Right cardiac atrium (tissue), 5 donors: ENCODE results near the gene MTX1. TPM values are rescaled to one million over a fixed set of nuclear protein-coding genes. Genes with fewer than 3 reads are reported as not detected.

Experiments
- ATAC-seq, 2 donors: fragments of 200-7000 bp; cut with Tn5 transposase; one replicate each; pipeline versions ENCODE4 v1.8.0 to v1.9.1; 2020; ENCODE audit warnings: moderate library complexity in 2 of 2, mild to moderate bottlenecking in 1 of 2
- DNase-seq, 3 donors: peaks; one replicate each; pipeline ENCODE4 v3.0.0-alpha.2; 2020
- H3K27ac ChIP-seq: one replicate; pipeline ENCODE4 v1.5.1; 2013; ENCODE audit warnings: mild to moderate bottlenecking, low read length, control low read depth, moderate library complexity
- H3K27me3 ChIP-seq: one replicate; pipeline ENCODE4 v1.6.1; 2013; ENCODE audit not compliant: control insufficient read depth, insufficient read depth
- H3K4me1 ChIP-seq: one replicate; pipeline ENCODE4 v1.6.1; 2013; ENCODE audit warnings: low read length; ENCODE audit not compliant: control insufficient read depth, insufficient read depth
- H3K4me3 ChIP-seq: one replicate; pipeline ENCODE4 v1.5.1; 2013; ENCODE audit warnings: low read length, control low read depth
- H3K9me3 ChIP-seq: one replicate; pipeline ENCODE4 v1.6.1; 2013; ENCODE audit warnings: low read length; ENCODE audit not compliant: control insufficient read depth
- WGBS: extraction: QIAGEN DNeasy Blood & Tissue Kit; methylation state at CpG from one replicate; pipeline ENCODE4 v1.1.7; 2013; 5-methylcytosine and 5-hydroxymethylcytosine counted together
- intact Hi-C, 4 donors: fragments of 100-400 bp; cut with DNase I; formaldehyde crosslinking; loops; one replicate each; pipeline versions ENCODE4 v1.11.0 to v1.14.0; 2022 to 2023
- polyA plus RNA-seq: library from polyadenylated mRNA; stranded (reverse); fragments of 200-250 nt; gene quantifications from one replicate; pipeline ENCODE4 v1.2.3, GENCODE V29; 2013
- total RNA-seq, 4 donors: library from RNA; stranded (reverse); fragmentation: NEBNext Ultra II Directional; extraction: Animal tissue kit (Norgen Biotek cat#: 25700); gene quantifications; one replicate each; pipeline ENCODE4 v1.2.1, GENCODE V29; 2021
- donor health status: healthy with polysubstance abuse.
- donor health status: DM: no; HTN: yes; CAD: no.
- donor health status: DM: no; HTN: no; CAD: no.
- donor health status: DM: no; HTN: yes; CAD: no; lungs with severe emphysema.
- donor health status: DM: yes; HTN: yes; CAD: no.

The MTX1 gene
- total and polyA plus RNA-seq, 5 donors = 20.1 to 31.9 (median 21.2) TPM

DNA sequence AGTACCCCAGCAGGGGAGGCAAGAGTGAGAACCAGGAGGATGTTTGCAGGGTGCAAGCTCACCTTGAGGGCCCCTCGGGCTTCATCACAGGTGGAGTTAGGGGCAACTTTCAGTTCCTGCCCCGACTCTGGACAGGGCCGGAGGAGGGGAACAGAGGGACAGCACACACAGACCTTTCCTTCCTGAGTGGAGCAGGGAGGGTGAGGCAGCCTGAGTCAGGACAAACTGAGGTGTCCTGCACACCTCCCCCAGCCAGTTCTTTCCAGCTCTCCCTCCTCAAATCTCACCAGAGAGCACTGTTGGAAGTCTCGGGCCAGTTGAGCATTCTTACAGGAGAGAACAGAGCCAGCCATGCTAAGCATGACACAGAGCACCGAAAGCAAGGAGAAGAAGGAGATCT lies 45.3 kb downstream of the MTX1 start:
- no peak for ATAC-seq
- Histone ChIP-seq H3K27ac (no peak overlapping the region), H3K9me3 (no peaks in the 10 kb centered on the region), H3K4me3 (no peak overlapping the region), H3K4me1 (peaks cover 9% of the 10 kb centered on the region), H3K27me3 (no peaks in the 10 kb centered on the region)
- 60% methylated on average over 5 of the region's 5 CpGs for WGBS
- no peak for DNase-seq
- intact Hi-C loops = loop anchor here in 2 of 4 donors (5.0 to 10.0 kb wide), 3 partner anchors 69 to 341 kb away; partner anchors contain the start of gene RUSC1 (in 2 of the 2)

DNA sequence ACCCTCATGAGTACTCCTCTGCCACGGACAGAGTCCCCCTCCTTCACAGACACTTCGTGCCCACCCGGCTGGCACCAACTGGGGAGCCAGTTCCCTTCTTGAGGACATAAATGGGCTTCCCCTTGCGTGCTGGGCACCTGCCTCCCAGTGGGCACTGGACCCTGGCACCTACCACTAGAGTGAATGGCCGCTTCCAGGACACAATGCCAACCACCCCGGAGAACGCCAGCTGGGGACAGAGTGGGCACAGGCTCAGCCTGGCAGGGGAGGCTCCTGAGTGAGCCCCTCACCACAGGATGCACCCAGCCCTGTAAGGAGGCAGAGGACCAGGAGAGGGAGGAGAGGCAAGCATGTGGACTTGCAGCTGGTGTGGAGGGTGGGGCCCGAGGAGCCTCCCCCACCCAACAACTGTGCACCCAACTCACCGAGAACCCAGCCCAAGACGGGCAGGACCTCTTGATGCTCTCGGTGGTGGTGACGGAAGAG lies 45.8 kb downstream of the MTX1 start:
- 31% methylated on average over 12 of the region's 12 CpGs for WGBS
- DNase-seq (peak in 2 of 3 donors; percentile 55 to 57), ATAC-seq (peak in 1 of 2 donors; percentile 0)
- Histone ChIP-seq H3K27ac (peak overlapping the region; percentile 82), H3K4me1 (peaks cover 9% of the 10 kb centered on the region), H3K9me3 (no peaks in the 10 kb centered on the region), H3K4me3 (peak overlapping the region; percentile 67), H3K27me3 (no peaks in the 10 kb centered on the region)
- intact Hi-C loops = loop anchor here in 2 of 4 donors (5.0 to 10.0 kb wide), 3 partner anchors 68 to 341 kb away; partner anchors contain the start of gene RUSC1 (in 2 of the 2)

DNA sequence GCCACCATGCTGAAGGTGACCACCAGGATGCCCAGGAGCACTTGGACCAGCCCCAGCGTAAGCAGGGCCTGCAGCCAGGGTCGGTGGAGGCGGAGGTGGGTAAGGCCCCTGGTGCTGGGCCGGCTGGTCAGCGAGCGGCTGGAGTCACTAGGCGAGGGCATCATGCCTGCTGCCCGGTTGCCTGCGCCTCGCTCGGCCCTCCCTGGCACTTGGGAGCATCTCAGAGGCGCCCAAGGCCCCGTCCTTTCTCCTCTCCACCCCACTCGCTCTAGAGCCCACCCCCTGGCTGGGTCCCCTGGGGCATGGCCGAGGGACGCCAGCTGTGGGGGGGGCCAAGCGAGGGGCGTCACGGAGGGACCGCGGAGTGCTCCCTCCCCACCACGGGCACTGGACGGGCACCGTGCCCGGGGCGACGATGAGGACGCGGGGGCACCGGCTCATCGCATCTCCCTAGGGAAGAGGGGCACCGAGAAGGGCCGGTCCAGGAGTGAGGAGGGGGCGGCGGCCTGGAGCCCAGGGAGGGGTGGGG lies 46.3 kb downstream of the MTX1 start:
- no peaks in the 10 kb centered on the region for H3K9me3 ChIP-seq
- peak overlapping the region; percentile 67 for H3K4me3 ChIP-seq
- H3K27ac ChIP-seq = peak overlapping the region; percentile 82
- peaks cover 9% of the 10 kb centered on the region for H3K4me1 ChIP-seq
- intact Hi-C loops = loop anchor here in 3 of 4 donors (5.0 to 10.0 kb wide), 3 partner anchors 68 to 340 kb away; partner anchors contain the start of gene RUSC1 (in 3 of the 3)
- H3K27me3 ChIP-seq = no peaks in the 10 kb centered on the region
- ATAC-seq = peak; percentile 14 to 26
- DNase-seq = peak in 2 of 3 donors; percentile 59 to 83
- WGBS = 1% methylated on average over 35 of the region's 35 CpGs

DNA sequence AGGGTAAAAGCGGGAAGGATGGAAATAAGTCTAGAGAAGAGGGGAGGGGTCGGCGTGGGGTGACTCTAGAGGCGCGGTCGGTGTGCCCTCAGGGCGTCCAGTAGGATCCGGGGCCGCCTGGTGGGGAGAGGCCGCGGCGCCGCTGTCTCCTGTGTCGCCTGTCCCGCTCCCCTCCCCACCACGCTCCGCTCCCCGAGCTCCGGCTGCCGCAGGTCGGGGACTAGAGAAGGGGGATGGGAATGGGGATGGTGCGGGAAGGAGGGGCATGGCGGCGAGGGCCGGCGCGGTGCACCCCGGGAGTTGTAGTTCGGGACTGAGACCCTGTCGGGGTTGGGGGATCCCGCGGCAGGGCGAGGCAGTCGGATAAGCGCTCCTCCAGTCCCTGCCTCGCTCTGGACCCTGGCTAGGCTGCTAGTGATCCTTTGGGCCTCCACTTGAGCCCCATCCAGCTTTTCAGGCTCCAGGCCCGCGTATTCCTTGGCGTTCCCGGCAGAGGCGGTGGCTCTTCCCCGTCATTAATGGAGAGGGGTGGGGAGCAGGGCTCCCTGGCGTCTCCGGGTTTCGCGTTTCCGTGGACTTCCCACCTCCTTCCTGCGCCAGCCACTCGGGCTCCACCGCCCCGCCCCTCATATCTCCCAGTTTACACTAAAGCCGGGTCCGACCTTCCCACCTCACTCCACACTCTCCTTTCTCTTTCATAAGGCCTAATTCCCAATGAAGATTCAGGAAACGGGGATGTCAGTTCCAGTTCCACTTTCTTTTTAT lies 46.9 kb downstream of the MTX1 start, which contains the start of gene ENTREP3:
TSS of gene ENTREP3 (minus strand) at position 241 of the 765 bp plus-strand sequence. CDS start 606 bp downstream, outside the sequence.
- H3K27me3 ChIP-seq = no peaks in the 10 kb centered on the region
- H3K4me3 ChIP-seq = peak within 1 kb of the TSS; percentile 67
- intact Hi-C loops = loop anchor here in 2 of 4 donors (5.0 to 10.0 kb wide), 2 partner anchors 67 to 339 kb away; partner anchors contain the start of gene RUSC1 (in 1 of the 2)
- DNase-seq = peak; percentile 90 to 96 (median 95)
- peak; percentile 91 to 93 for ATAC-seq
- WGBS = 1% methylated on average over 54 of the region's 54 CpGs
- no peaks in the 10 kb centered on the region for H3K9me3 ChIP-seq
- H3K27ac ChIP-seq = peak within 1 kb of the TSS; percentile 82
- peaks cover 9% of the 10 kb centered on the region for H3K4me1 ChIP-seq

DNA sequence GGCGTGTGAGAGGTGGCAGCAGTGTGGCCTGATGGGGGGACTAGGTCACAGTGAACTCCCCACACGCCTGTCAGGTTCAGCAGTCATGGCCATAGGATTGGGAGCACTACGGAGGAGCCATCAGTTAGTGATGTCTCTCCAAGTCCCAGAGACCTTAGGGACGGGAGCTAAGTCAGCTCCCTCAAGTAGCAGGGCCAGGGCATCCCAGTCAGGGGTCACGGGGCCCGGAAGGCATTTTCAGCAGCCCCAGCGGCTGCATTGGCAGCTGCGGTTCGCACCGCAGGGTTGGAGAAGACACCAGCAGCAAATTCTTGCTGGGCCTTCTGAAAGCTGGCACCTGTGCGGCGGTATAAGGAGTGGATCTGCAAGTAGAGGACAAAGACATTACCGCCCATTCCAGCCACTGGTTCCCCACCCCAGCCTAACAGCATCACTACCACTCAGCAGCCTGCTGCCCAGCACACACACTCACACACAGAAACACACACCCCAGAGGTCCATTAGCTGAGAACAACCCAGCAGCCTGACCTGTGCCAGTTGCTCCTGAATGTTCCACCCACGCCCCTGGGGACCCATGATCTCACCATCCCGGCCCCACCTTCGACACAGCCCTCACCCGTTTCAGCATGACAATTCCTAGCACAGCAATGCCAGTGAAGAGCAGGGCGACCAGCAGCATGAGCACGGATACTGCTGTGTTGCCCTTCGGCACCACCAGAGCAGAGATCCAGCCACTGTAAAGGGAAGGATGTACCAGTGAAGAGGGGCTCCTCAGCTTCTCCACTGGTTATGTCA lies 47.8 kb downstream of the MTX1 start:
- WGBS = 76% methylated on average over 20 of the region's 20 CpGs

DNA sequence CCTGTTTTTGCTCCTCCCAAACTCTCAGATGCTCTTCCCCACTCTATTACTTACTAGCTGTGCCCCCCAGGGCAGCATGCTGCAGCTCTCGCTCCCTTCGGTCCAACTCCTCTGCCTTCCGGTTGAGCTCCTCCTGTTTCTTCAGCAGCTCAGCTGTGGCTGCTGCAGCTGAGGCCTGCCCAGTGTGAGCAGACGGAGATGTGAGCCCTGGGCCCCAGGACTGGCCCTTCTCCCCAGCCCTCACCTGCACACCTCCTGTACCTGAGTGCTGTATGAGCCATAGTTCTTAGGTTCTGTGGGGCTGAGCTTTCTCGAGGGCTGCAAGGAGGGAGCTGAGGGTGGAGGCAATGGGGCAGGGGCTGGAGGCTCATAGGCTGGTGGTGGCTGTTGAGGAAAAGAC lies 51.8 kb downstream of the MTX1 start:
- WGBS = 92% methylated on average over 5 of the region's 5 CpGs
- DNase-seq (no peak), ATAC-seq (no peak)
- H3K4me1 ChIP-seq = peaks cover 7% of the 10 kb centered on the region
- H3K4me3 ChIP-seq = no peak overlapping the region
- no peaks in the 10 kb centered on the region for H3K9me3 ChIP-seq
- no peak overlapping the region for H3K27ac ChIP-seq
- no peaks in the 10 kb centered on the region for H3K27me3 ChIP-seq
- intact Hi-C loops = loop anchor here in 1 of 4 donors (10.0 kb wide), 1 partner anchor 255 kb away; no protein-coding TSS in a partner anchor

More for the DNA sequence above, 47.8 kb downstream of the MTX1 start:
- no peaks in the 10 kb centered on the region for H3K27me3 ChIP-seq
- peak overlapping the region; percentile 82 for H3K27ac ChIP-seq
- H3K9me3 ChIP-seq = no peaks in the 10 kb centered on the region
- intact Hi-C loops = loop anchor here in 2 of 4 donors (5.0 to 10.0 kb wide), 2 partner anchors 66 to 339 kb away; partner anchors contain the start of gene RUSC1 (in 1 of the 2)
- H3K4me3 ChIP-seq = peak overlapping the region; percentile 67
- DNase-seq (peak in 2 of 3 donors; percentile 24 to 61), ATAC-seq (peak in 1 of 2 donors; percentile 6)
- H3K4me1 ChIP-seq = peaks cover 9% of the 10 kb centered on the region

DNA sequence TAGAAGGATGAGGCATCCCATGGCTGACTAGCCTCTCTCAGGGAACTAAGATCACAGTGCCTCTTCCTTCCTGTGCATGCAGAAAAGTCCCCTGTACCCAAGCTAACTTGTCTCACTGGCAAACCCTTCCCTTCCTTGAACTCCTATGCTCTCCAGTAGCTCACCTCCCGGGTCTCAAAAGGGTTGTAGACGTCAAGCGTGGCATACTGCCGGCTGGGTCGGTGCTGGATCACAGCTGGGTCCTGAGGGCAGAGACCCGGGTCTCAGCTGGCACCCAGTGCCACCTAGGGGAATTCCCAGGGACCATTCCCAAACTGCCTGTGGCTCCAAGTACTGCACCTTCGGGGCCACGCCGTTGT lies 53.0 kb downstream of the MTX1 start:
- ATAC-seq (peak in 1 of 2 donors; percentile 1), DNase-seq (peak in 2 of 3 donors; percentile 63 to 69)
- peaks cover 7% of the 10 kb centered on the region for H3K4me1 ChIP-seq
- H3K4me3 ChIP-seq = peak overlapping the region; percentile 76
- H3K27me3 ChIP-seq = no peaks in the 10 kb centered on the region
- under 1% methylated on average over 9 of the region's 9 CpGs for WGBS
- H3K9me3 ChIP-seq = no peaks in the 10 kb centered on the region
- intact Hi-C loops = loop anchor here in 1 of 4 donors (10.0 kb wide), 1 partner anchor 253 kb away; no protein-coding TSS in a partner anchor
- H3K27ac ChIP-seq = peak overlapping the region; percentile 69

DNA sequence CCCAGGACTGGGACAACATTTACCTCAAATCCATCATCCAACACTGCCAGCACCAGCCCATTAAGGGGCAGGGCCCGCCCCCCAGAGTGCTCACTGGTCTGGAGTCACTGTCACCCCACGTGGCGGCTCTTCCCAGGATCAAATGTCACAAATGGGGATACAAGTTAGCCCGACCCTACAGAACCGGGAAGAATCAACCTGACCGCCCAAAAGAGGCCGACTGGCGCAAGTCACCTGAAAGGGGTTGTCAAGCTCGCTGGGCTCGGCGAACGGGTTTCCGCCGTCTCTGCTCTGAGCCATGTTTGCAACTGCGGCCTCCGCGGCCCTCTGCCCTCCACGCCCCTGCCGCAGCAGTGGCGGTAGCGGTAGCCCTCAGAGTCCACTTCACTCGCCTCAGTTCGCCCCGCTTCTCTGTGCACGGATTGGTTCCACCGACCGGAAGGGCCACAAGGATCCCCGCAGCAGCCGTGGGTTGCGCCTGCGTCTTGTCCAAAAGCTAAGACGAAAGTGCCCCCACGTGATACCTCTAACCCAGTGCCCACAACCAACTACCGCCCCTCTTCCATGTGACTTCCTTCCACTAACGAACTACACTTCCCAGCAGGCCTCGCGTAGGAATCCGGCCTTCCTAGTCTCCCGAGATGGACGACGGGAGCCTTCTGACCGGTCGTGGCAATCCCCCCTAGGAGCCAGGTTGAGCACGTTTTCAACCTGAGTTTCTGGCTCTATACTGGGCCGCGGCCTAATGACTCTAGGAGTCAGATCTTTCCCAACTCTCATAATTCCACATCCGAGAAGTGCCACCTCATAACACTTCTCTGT lies 53.6 kb downstream of the MTX1 start, which contains the start of gene SCAMP3:
TSS of gene SCAMP3 (minus strand) at position 509 of the 822 bp plus-strand sequence. CDS start at position 300, 209 bp downstream.
- DNase-seq (peak; percentile 95 to 97 (median 96)), ATAC-seq (peak; percentile 98)
- H3K27me3 ChIP-seq = no peaks in the 10 kb centered on the region
- H3K4me1 ChIP-seq = peaks cover 7% of the 10 kb centered on the region
- intact Hi-C loops = loop anchor here in 1 of 4 donors (10.0 kb wide), 1 partner anchor 253 kb away; no protein-coding TSS in a partner anchor
- H3K9me3 ChIP-seq = no peaks in the 10 kb centered on the region
- peak within 1 kb of the TSS; percentile 76 for H3K4me3 ChIP-seq
- peak within 1 kb of the TSS; percentile 69 for H3K27ac ChIP-seq
- under 1% methylated on average over 47 of the region's 47 CpGs for WGBS

DNA sequence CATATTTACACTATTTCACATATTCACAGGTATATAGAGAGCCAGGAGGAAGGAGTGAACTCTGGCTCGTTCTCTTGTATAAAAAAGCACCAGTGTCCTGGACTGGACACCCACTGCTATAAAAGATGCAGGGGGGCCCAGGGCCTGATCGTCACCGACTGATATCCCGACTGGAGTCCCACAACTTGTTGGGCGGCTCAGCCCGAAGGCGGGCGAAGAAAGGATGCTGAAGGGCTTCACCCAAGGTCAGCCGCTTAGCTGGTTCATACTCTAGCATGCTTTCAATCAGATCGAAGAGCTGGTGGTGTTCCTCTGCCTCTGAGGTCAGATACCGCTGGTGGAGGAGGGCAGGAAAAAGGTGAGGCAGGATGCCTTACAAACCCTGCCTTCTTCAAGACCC lies 54.6 kb downstream of the MTX1 start:
- H3K27ac ChIP-seq = peak overlapping the region; percentile 34
- H3K4me3 ChIP-seq = no peak overlapping the region
- H3K4me1 ChIP-seq = peaks cover 7% of the 10 kb centered on the region
- no peak for DNase-seq
- no peaks in the 10 kb centered on the region for H3K27me3 ChIP-seq
- no peaks in the 10 kb centered on the region for H3K9me3 ChIP-seq
- 87% methylated on average over 11 of the region's 11 CpGs for WGBS
- ATAC-seq = no peak
- intact Hi-C loops = loop anchor here in 1 of 4 donors (10.0 kb wide), 1 partner anchor 252 kb away; no protein-coding TSS in a partner anchor
